GM12878 (cell line): Measurements from ENCODE around the gene DDAH1. TPM values are rescaled to one million over a fixed set of nuclear protein-coding genes. Genes with fewer than 3 reads are reported as not detected.

ENCODE experiments used
- ATAC-seq: fragments of 200-7000 bp; cut with Tn5 transposase; 3 replicates; pipeline ENCODE4 v1.9.1; 2020; ENCODE audit warnings: mild to moderate bottlenecking, moderate library complexity
- BruUV-seq: library from RNA; stranded (reverse); fragments of 400-500 nt; replicated peaks from 2 replicates; lab custom pipeline; 2021; lab: Mats Ljungman, UMichigan
- CTCF ChIA-PET: fragments of 300-600 bp; sonication (Branson Sonifier 250); formaldehyde crosslinking; extraction: SDS; loops from one replicate; lab custom pipeline; 2021; ENCODE audit warnings: inconsistent platforms; lab: Yijun Ruan, JAX
- POLR2A ChIA-PET: fragments of 350-600 bp; formaldehyde crosslinking; extraction: SDS; loops from one replicate; lab custom pipeline; 2021; ENCODE audit warnings: inconsistent platforms; lab: Charles Lee
- RAD21 ChIA-PET: fragments of 300-600 bp; sonication (Branson Sonifier 250); formaldehyde crosslinking; loops from one replicate; lab custom pipeline; 2023; ENCODE audit warnings: antibody characterized with exemption; ENCODE audit not compliant: unreplicated experiment; lab: Charles Lee
- SMC1A ChIA-PET: fragments of 300-600 bp; sonication (Branson Sonifier 250); formaldehyde crosslinking; loops from one replicate; lab custom pipeline; 2023; ENCODE audit not compliant: unreplicated experiment, uncharacterized antibody; lab: Charles Lee
- DNase-seq: peaks from one replicate; pipeline ENCODE4 v3.0.0-alpha.2; 2011; ENCODE audit warnings: low read depth, low spot score
- FAIRE-seq: peaks from 3 replicates; lab custom pipeline; 2011; peaks lifted over from hg19 to GRCh38; lab: Jason Lieb, UNC
- H2AFZ ChIP-seq: 2 replicates; pipeline ENCODE4 v1.6.0; 2011; ENCODE audit warnings: low read depth, low read length, control low read depth; ENCODE audit not compliant: control insufficient read depth
- H3K27ac ChIP-seq: 2 replicates; pipeline ENCODE4 v1.5.1; 2011; ENCODE audit warnings: control low read depth; ENCODE audit not compliant: control insufficient read depth, insufficient read depth
- H3K27me3 ChIP-seq, 2 experiments: replicated peaks in 1 of 2; 2 replicates each; pipeline versions ENCODE4 v1.6.0 to v1.6.1; 2011; ENCODE audit warnings: low read length in 1 of 2; ENCODE audit not compliant: control insufficient read depth in 2 of 2, insufficient read depth in 2 of 2
- H3K36me3 ChIP-seq, 2 experiments: 2 replicates each; pipeline ENCODE4 v1.5.1; 2011; ENCODE audit warnings: low read length in 1 of 2; ENCODE audit not compliant: control insufficient read depth in 2 of 2, insufficient read depth in 2 of 2
- H3K4me1 ChIP-seq: 2 replicates; pipeline ENCODE4 v1.6.1; 2011; ENCODE audit warnings: mild to moderate bottlenecking, low read length, moderate library complexity, mixed read lengths; ENCODE audit not compliant: control insufficient read depth, insufficient read depth
- H3K4me2 ChIP-seq: 2 replicates; pipeline ENCODE4 v1.6.0; 2011; ENCODE audit warnings: control low read depth; ENCODE audit not compliant: control insufficient read depth, insufficient read depth
- H3K4me3 ChIP-seq: fragments of 200-600 bp; sonication (generic); 2 replicates; pipeline ENCODE4 v1.5.1; 2016
- H3K79me2 ChIP-seq: 2 replicates; pipeline ENCODE4 v1.6.0; 2011; ENCODE audit warnings: low read length; ENCODE audit not compliant: control insufficient read depth, insufficient read depth
- H3K9ac ChIP-seq: 2 replicates; pipeline ENCODE4 v1.8.0; 2011; ENCODE audit warnings: low read length, control low read depth, mixed read lengths; ENCODE audit not compliant: control insufficient read depth, insufficient read depth
- H3K9me3 ChIP-seq: replicated peaks from 3 replicates; pipeline ENCODE4 v1.5.1; 2011; ENCODE audit warnings: mild to moderate bottlenecking, low read length; ENCODE audit not compliant: control insufficient read depth, insufficient read depth
- H4K20me1 ChIP-seq: 2 replicates; pipeline ENCODE4 v1.6.0; 2011; ENCODE audit not compliant: control insufficient read depth, insufficient read depth
- BMI1 ChIP-seq: fragments of 450-650 bp; IDR thresholded peaks from 2 replicates; pipeline ENCODE4 v1.6.1; 2016; ENCODE audit warnings: mild to moderate bottlenecking, moderate library complexity, borderline replicate concordance
- FOXK2 ChIP-seq: fragments of 450-650 bp; IDR thresholded peaks from 2 replicates; pipeline ENCODE4 v1.6.1; 2017; ENCODE audit warnings: mild to moderate bottlenecking, moderate library complexity
- HCFC1 ChIP-seq: fragments of 150-350 bp; IDR thresholded peaks from 2 replicates; pipeline ENCODE4 v1.6.1; 2014; ENCODE audit warnings: low read length
- NFIC ChIP-seq: IDR thresholded peaks from 2 replicates; pipeline ENCODE4 v1.6.1; 2012; ENCODE audit warnings: low read depth, mild to moderate bottlenecking, inconsistent platforms, low read length, moderate library complexity
- NFYA ChIP-seq: IDR thresholded peaks from 2 replicates; pipeline ENCODE4 v1.6.1; 2011; ENCODE audit warnings: low read depth, mild to moderate bottlenecking, low read length, improper control_type of control experiment, borderline replicate concordance
- SIN3A ChIP-seq: IDR thresholded peaks from 2 replicates; pipeline ENCODE4 v1.6.1; 2012; ENCODE audit warnings: low read depth, low read length, improper control_type of control experiment
- SREBF1 ChIP-seq: IDR thresholded peaks from 2 replicates; pipeline ENCODE4 v1.6.1; 2012; ENCODE audit warnings: mild to moderate bottlenecking, low read length
- WGBS: methylation state at CpG from one replicate; pipeline ENCODE4 v1.1.6; 2016; ENCODE audit warnings: low lambda C conversion rate; ENCODE audit not compliant: insufficient replicate concordance, insufficient coverage; ENCODE audit errors: missing lambda C conversion rate; 5-methylcytosine and 5-hydroxymethylcytosine counted together
- in situ Hi-C: fragments of 300-500 bp; cut with MboI; formaldehyde crosslinking; loops from 9 replicates; pipeline ENCODE4 v1.14.3; 2018; ENCODE audit warnings: mixed read lengths
- intact Hi-C: fragments of 100-400 bp; cut with micrococcal nuclease; formaldehyde crosslinking; loops from one replicate; pipeline ENCODE4 v1.14.2; 2022; ENCODE audit not compliant: unreplicated experiment
- polyA plus RNA-seq, 11 experiments: library from polyadenylated mRNA; depleted of rRNA in 4 of 11; unstranded in 6 of 11; stranded (reverse) in 5 of 11; fragments of >200 nt; fragmentation: Nextera tagmentation in 4 of 11; fragmentation: Illumina TruSeq in 1 of 11; extraction: Ambion mirVana in 4 of 11; extraction: Trizol in 1 of 11; gene quantifications; 1 replicate in 1 of 11; 2 replicates in 10 of 11; pipeline versions ENCODE4 v1.2.1 to v1.2.3, GENCODE V29; 2011 to 2016; ENCODE audit warnings: inconsistent platforms in 2 of 11, missing spikeins in 2 of 11, low read depth in 1 of 11
- total RNA-seq, 4 experiments: library from RNA; depleted of rRNA in 3 of 4; stranded (reverse); fragments of >200 nt in 3 of 4; fragmentation: Illumina TruSeq in 1 of 4; extraction: Trizol in 1 of 4; gene quantifications; 2 replicates each; pipeline versions ENCODE4 v1.2.1 to v1.2.3, GENCODE V29; 2013 to 2021
- TF ChIP-seq, protein P1 (sequence below): fragments of 450-650 bp; formaldehyde crosslinking; IDR thresholded peaks from 2 replicates; pipeline ENCODE4 v1.4.0; 2022; ENCODE audit warnings: mild to moderate bottlenecking, moderate library complexity

The DDAH1 gene
- total and polyA plus RNA-seq, 10 of the 15 experiments (the other 5 are each of a cell fraction or from before 2014, with no cell fraction given), result 0.07 to 0.88 (median 0.27) TPM; not detected in 6

DNA sequence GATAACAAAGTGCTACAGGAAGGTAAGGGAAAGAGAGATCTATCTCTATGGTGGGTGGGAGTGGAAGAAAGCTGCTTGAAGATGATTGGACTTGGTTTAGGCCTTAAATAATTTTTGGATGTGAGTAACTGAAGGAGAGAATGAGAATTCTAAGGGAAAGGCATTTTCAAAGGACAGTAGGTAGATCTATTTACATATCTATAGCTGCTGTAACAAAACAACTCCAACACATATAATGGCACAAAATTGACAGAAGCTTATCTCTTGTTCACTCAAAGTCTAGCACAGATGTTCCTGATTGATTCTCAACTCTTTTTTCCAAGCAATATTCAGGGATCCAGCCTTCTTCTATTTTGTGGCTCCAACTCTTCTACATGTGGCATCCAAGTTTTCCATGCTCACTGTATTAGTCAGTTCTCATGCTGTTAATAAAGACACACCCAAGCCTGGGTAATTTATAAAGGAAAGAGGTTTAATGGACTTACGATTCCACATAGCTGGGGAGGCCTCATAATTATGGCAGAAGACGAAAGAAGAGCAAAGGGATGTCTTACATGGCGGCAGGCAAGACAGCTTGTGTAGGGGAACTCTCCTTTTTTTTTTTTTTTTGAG is 3.1 kb upstream of the DDAH1 start:
- no TSS peak for BruUV-seq
- in situ Hi-C loops (no loop called here), intact Hi-C loops (no loop called here)
- H3K4me3 ChIP-seq, result no peak overlapping the region
- peaks cover 4 to 10% of the 10 kb centered on the region in 2 experiments for H3K27me3 ChIP-seq
- ChIA-PET SMC1A (interaction anchor here (1.0 kb wide), 1 partner anchor 16 kb away, joined by 3 read pairs; no protein-coding TSS in a partner anchor), RAD21 (no interaction called here), CTCF (interaction anchor here (0.6 kb wide), 1 partner anchor 78 kb away, joined by 3 read pairs; no protein-coding TSS in a partner anchor), POLR2A (no interaction called here)
- no peaks in the 10 kb centered on the region for H3K79me2 ChIP-seq
- H3K36me3 ChIP-seq, result no peaks in the 10 kb centered on the region
- no peak overlapping the region for H3K27ac ChIP-seq
- no peaks in the 10 kb centered on the region for H3K4me1 ChIP-seq
- 21% methylated on average over 3 of the region's 3 CpGs for WGBS
- H3K9ac ChIP-seq, result no peak overlapping the region
- no peak for FAIRE-seq
- H2AFZ ChIP-seq, result no peak overlapping the region
- no peaks in the 10 kb centered on the region; the same call in 2 of the 3 replicates for H3K9me3 ChIP-seq
- no peak for TF ChIP-seq BMI1
- TF ChIP-seq, protein P1, sequence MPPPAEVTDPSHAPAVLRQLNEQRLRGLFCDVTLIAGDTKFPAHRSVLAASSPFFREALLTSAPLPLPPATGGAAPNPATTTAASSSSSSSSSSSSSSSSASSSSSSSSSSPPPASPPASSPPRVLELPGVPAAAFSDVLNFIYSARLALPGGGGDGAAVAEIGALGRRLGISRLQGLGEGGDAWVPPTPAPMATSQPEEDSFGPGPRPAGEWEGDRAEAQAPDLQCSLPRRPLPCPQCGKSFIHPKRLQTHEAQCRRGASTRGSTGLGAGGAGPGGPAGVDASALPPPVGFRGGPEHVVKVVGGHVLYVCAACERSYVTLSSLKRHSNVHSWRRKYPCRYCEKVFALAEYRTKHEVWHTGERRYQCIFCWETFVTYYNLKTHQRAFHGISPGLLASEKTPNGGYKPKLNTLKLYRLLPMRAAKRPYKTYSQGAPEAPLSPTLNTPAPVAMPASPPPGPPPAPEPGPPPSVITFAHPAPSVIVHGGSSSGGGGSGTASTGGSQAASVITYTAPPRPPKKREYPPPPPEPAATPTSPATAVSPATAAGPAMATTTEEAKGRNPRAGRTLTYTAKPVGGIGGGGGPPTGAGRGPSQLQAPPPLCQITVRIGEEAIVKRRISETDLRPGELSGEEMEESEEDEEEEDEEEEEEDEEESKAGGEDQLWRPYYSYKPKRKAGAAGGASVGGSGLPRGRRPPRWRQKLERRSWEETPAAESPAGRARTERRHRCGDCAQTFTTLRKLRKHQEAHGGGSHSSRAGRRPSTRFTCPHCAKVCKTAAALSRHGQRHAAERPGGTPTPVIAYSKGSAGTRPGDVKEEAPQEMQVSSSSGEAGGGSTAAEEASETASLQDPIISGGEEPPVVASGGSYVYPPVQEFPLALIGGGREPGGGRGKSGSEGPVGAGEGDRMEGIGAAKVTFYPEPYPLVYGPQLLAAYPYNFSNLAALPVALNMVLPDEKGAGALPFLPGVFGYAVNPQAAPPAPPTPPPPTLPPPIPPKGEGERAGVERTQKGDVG (CRISPR knock-in tag), result no peak
- no peak for TF ChIP-seq HCFC1
- no peak for TF ChIP-seq NFIC
- no peak for TF ChIP-seq FOXK2
- no peak for TF ChIP-seq SIN3A
- TF ChIP-seq SREBF1, result no peak
- TF ChIP-seq NFYA, result no peak
- no peak overlapping the region for H3K4me2 ChIP-seq
- no peak for ATAC-seq
- no peaks in the 10 kb centered on the region for H4K20me1 ChIP-seq
- no peak for DNase-seq
